Activated T-cell treated with anti-CD3 and anti-CD28 coated beads, Interleukin-2, amount 50 U/mL, for 4 hours (primary cell): ENCODE measurements around the gene LRP4. TPM values are rescaled to one million over a fixed set of nuclear protein-coding genes. Genes with fewer than 3 reads are reported as not detected.

ENCODE experiments used
- ATAC-seq, 2 donors: fragments of 200-7000 bp; cut with Tn5 transposase; one replicate each; pipeline ENCODE4 v1.10.0; 2021
- DNase-seq: peaks from one replicate; pipeline ENCODE4 v3.0.0-alpha.2; 2020
- H3K27me3 Mint-ChIP-seq: one replicate; pipeline ENCODE4 v1.8.0; 2021; ENCODE audit warnings: low read depth, mixed read lengths
- H3K36me3 Mint-ChIP-seq: one replicate; pipeline ENCODE4 v1.8.0; 2022; ENCODE audit warnings: mixed read lengths; ENCODE audit not compliant: insufficient read depth
- H3K4me1 Mint-ChIP-seq: one replicate; pipeline ENCODE4 v1.8.0; 2021; ENCODE audit warnings: low read depth, mixed read lengths
- H3K4me3 Mint-ChIP-seq: one replicate; pipeline ENCODE4 v1.8.0; 2021; ENCODE audit warnings: mild to moderate bottlenecking, moderate library complexity, mixed read lengths
- H3K9me3 Mint-ChIP-seq: one replicate; pipeline ENCODE4 v1.8.0; 2021; ENCODE audit warnings: mixed read lengths
- total RNA-seq, 3 donors: library from RNA; stranded (reverse); gene quantifications; one replicate each; pipeline ENCODE4 v1.2.1, GENCODE V29; 2021

The LRP4 gene
- total RNA-seq, 3 donors from 2014 or later: 0.11 to 0.13 (median 0.13) TPM

DNA sequence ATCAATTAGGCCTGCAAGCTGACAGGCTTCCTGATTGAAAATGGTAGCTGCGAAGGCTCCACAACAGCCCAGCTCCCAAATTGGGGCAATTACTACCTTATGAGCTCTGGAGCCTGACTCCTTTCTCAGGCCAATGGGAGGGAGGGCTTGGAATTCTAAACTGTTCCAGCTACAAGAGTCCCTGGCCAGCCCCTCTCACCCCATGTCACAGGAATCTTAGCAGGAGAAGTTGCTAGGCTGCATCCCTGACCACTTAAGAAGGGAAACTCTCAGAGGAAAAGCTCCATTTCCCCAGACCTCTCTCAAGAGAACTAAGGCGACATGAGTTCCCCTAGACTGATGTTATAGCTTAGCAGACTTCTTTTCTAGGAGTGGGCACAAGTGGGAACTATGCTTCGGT lies 4.9 kb downstream of the LRP4 start:
- peaks cover 14% of the 10 kb centered on the region for H3K4me1 Mint-ChIP-seq
- no peak for ATAC-seq
- H3K9me3 Mint-ChIP-seq: no peaks in the 10 kb centered on the region
- no peak for DNase-seq
- peaks cover 68% of the 10 kb centered on the region for H3K27me3 Mint-ChIP-seq
- H3K36me3 Mint-ChIP-seq: no peaks in the 10 kb centered on the region
- H3K4me3 Mint-ChIP-seq: no peak overlapping the region

- H3K4me3 Mint-ChIP-seq: no peak overlapping the region
- peaks cover 65% of the 10 kb centered on the region for H3K27me3 Mint-ChIP-seq
Observed at GRCh38 chr11:46912526-46913150, 5.7 kb downstream of the LRP4 start.

DNA sequence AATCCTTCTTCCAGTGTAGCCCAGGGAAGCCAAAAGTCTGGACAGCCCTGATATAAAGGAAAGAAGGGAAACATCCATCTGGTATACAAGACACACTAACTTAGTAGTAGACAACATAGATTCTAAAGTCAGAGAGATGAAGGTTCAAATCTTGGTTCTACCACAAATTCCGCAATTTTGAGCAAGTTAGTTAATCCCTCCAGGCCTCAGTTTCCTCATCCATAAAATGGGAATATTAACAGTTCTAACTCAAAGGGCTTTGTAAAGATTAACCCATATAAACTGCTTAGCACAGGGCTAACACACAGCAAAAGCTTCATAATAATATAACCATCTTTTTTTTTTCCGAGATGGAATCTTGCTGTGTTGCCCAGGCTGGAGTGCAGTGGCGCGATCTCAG lies 10.7 kb downstream of the LRP4 start:
- peaks cover 25% of the 10 kb centered on the region for H3K27me3 Mint-ChIP-seq
- no peak for ATAC-seq
- DNase-seq: no peak
- H3K4me3 Mint-ChIP-seq: no peak overlapping the region
- H3K9me3 Mint-ChIP-seq: no peaks in the 10 kb centered on the region
- H3K4me1 Mint-ChIP-seq: no peaks in the 10 kb centered on the region
- no peaks in the 10 kb centered on the region for H3K36me3 Mint-ChIP-seq

More at GRCh38 chr11:46912526-46913150, 5.7 kb downstream of the LRP4 start:
- DNase-seq (no peak), ATAC-seq (no peak)
- peaks cover 12% of the 10 kb centered on the region for H3K4me1 Mint-ChIP-seq
- no peaks in the 10 kb centered on the region for H3K9me3 Mint-ChIP-seq
- no peaks in the 10 kb centered on the region for H3K36me3 Mint-ChIP-seq

- H3K4me3 Mint-ChIP-seq: no peak overlapping the region
- H3K36me3 Mint-ChIP-seq: no peaks in the 10 kb centered on the region
- no peaks in the 10 kb centered on the region for H3K9me3 Mint-ChIP-seq
- ATAC-seq: peak in 1 of 2 donors; percentile 10
- no peak for DNase-seq
- H3K27me3 Mint-ChIP-seq: peaks cover 17% of the 10 kb centered on the region
- H3K4me1 Mint-ChIP-seq: no peaks in the 10 kb centered on the region
Observed at GRCh38 chr11:46906609-46907041, 11.7 kb downstream of the LRP4 start.

DNA sequence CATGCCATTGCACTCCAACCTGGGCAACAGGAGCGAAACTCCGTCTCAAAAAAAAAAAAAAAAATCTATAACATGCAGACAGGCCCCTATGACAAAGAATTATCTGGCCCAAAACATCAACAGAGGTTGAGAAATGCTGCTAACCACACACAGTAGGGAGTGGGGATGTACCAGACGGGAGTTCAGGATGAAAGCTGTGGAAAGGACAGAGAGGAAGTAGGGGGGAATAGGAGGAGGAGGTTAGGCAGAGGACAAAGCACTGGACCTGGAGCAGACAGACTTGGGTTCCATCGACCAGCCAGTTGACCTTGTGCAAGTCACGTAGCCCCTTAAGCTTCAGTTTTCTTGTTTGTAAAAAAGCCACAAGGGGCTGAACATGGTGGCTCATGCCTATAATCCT lies 12.5 kb downstream of the LRP4 start:
- H3K4me3 Mint-ChIP-seq: no peak overlapping the region
- H3K4me1 Mint-ChIP-seq: no peaks in the 10 kb centered on the region
- no peaks in the 10 kb centered on the region for H3K9me3 Mint-ChIP-seq
- H3K27me3 Mint-ChIP-seq: peaks cover 11% of the 10 kb centered on the region
- no peak for DNase-seq
- ATAC-seq: no peak
- H3K36me3 Mint-ChIP-seq: no peaks in the 10 kb centered on the region

DNA sequence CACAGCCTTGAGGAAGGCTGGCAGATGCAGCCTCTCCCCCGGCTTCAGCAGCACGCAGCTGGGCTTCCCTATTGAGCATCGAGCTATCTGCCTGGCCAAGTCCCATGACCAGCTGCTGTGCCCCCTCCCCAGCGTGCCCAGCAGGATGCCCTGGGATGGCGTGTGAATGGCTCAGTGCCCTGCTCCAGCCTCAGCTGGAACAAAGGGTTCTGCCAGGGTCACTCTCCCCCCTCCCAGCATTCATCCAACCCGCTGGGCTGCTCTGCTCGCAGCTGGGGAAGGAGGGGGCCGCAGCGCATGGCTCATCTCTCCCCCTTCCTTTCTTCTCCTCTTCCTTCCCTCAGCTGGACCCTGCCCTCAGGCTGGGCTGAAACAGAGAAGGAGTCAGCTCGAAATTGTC lies 14.5 kb downstream of the LRP4 start:
- no peak for ATAC-seq
- Mint-ChIP-seq H3K4me3 (no peak overlapping the region), H3K9me3 (no peaks in the 10 kb centered on the region)

GRCh38 chr11:46902694-46903093 lies 15.7 kb downstream of the LRP4 start:
- no peak for ATAC-seq
- Mint-ChIP-seq H3K4me3 (no peak overlapping the region), H3K27me3 (peaks cover 7% of the 10 kb centered on the region), H3K36me3 (no peaks in the 10 kb centered on the region), H3K9me3 (no peaks in the 10 kb centered on the region), H3K4me1 (no peaks in the 10 kb centered on the region)
- no peak for DNase-seq

More for the DNA sequence above, 14.5 kb downstream of the LRP4 start:
- Mint-ChIP-seq H3K36me3 (no peaks in the 10 kb centered on the region), H3K4me1 (no peaks in the 10 kb centered on the region), H3K27me3 (peaks cover 7% of the 10 kb centered on the region)
- no peak for DNase-seq

DNA sequence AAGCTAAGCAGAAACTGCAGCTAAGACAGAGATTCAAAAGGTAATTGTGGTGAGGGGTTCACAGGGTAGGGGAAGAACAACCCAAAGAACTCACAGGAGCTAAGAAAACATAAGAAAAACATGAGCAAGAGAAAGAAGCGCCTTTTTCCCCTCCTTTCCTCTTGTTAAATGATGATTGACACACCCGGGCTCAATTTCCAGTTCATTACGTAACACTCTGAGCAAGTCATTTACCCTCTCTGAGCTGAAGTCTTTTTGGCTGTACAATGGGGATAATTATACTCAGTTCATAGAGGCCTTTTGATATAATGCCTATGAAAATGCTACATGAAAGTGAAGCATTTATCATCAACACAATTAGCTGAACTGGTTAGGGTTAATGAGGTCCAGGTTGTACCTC lies 17.2 kb downstream of the LRP4 start:
- Mint-ChIP-seq H3K4me1 (no peaks in the 10 kb centered on the region), H3K27me3 (peaks cover 2% of the 10 kb centered on the region), H3K4me3 (no peak overlapping the region), H3K36me3 (no peaks in the 10 kb centered on the region), H3K9me3 (no peaks in the 10 kb centered on the region)
- ATAC-seq (no peak), DNase-seq (no peak)

GRCh38 chr11:46900091-46900746 lies 18.1 kb downstream of the LRP4 start:
- Mint-ChIP-seq H3K36me3 (no peaks in the 10 kb centered on the region), H3K4me3 (no peak overlapping the region), H3K9me3 (no peaks in the 10 kb centered on the region), H3K27me3 (peaks cover 2% of the 10 kb centered on the region), H3K4me1 (no peaks in the 10 kb centered on the region)
- ATAC-seq (no peak), DNase-seq (no peak)

DNA sequence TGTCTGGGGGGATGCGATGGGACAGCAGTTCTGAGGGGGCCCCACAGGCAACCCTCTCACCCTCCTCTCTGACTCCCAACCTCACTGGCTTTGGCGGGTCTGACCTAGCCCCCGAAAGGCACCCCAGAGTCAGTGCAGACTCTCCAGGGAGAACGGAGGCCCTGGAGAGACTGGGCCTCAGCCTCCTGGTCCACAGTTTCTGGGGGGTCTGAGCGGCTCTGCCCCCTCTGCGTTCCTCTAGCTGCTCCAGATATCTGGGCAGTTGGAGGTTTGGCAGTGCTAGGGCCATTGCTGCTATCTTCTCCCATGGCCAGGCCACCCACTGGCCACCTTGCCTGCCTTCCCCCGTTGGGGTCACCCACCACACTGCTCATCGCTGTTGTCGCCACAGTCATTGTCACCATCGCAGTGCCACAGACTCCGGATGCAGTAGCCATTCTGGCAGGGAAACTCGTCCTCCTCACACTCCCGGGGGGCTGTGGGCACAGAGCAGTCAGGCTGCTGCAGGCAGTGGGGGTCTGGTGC lies 18.8 kb downstream of the LRP4 start:
- ATAC-seq (no peak), DNase-seq (no peak)
- no peak overlapping the region for H3K4me3 Mint-ChIP-seq
- no peaks in the 10 kb centered on the region for H3K36me3 Mint-ChIP-seq
- peaks cover 2% of the 10 kb centered on the region for H3K27me3 Mint-ChIP-seq
- H3K9me3 Mint-ChIP-seq: no peaks in the 10 kb centered on the region
- H3K4me1 Mint-ChIP-seq: no peaks in the 10 kb centered on the region

GRCh38 chr11:46898396-46899095 lies 19.8 kb downstream of the LRP4 start:
- no peak for DNase-seq
- Mint-ChIP-seq H3K36me3 (no peaks in the 10 kb centered on the region), H3K4me3 (no peak overlapping the region), H3K4me1 (no peaks in the 10 kb centered on the region), H3K27me3 (peaks cover 2% of the 10 kb centered on the region), H3K9me3 (no peaks in the 10 kb centered on the region)
- ATAC-seq: no peak

GRCh38 chr11:46896719-46897406 lies 21.5 kb downstream of the LRP4 start:
- ATAC-seq (peak in 1 of 2 donors; percentile 18), DNase-seq (no peak)
- Mint-ChIP-seq H3K9me3 (no peaks in the 10 kb centered on the region), H3K27me3 (no peaks in the 10 kb centered on the region), H3K36me3 (no peaks in the 10 kb centered on the region), H3K4me3 (no peak overlapping the region), H3K4me1 (no peaks in the 10 kb centered on the region)

DNA sequence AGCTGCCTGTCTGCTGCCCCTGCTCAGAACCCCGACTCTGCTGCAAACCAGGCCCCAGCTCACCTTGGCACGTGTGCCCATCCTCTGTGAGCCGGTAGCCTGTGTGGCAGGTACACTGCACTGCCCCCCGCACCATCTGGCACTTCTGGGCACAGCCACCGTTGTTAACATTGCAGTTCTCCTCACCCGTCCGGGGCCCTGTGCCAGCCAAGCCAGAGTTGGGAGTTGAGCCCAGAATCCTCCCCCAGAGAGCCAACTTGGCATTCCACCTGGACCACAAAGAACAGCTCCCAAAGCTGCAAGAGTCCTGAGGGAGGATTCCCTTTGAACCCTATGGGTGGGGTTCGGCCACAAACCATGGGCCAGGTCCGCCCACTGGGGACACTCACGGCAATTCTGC lies 22.5 kb downstream of the LRP4 start:
- no peaks in the 10 kb centered on the region for H3K27me3 Mint-ChIP-seq
- H3K36me3 Mint-ChIP-seq: no peaks in the 10 kb centered on the region
- no peaks in the 10 kb centered on the region for H3K9me3 Mint-ChIP-seq
- no peak for DNase-seq
- no peak for ATAC-seq
- no peak overlapping the region for H3K4me3 Mint-ChIP-seq
- H3K4me1 Mint-ChIP-seq: no peaks in the 10 kb centered on the region

DNA sequence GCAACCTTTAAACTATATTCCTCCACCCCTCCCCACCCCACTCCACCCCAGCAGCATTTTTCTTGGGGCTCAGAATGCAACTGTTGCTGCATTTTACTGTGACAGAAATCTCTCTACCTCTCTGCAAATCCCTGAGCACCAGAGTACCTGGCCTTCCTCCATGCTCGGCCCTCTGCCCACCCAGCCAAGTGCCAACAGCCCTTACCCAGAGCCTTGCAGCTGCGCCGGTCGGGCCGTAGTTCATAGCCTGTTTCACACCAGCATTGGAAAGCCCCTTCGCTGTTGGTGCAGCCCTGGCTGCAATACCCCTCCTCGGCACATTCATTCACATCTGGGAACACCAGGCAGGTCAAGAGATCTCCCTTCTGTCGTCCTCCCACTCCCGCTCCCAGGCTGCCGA lies 23.4 kb downstream of the LRP4 start:
- Mint-ChIP-seq H3K36me3 (no peaks in the 10 kb centered on the region), H3K27me3 (no peaks in the 10 kb centered on the region), H3K4me3 (no peak overlapping the region), H3K9me3 (no peaks in the 10 kb centered on the region), H3K4me1 (no peaks in the 10 kb centered on the region)
- ATAC-seq (no peak), DNase-seq (no peak)
